Retina (tissue), 1 donor: Measurements from ENCODE around the gene MAGED1.
A peak's percentile ranks its signal among the peaks of the same experiment; 100 is the strongest.

ENCODE experiments used
- DNase-seq: peaks from one replicate; pipeline ENCODE4 v3.0.0-alpha.2; 2016

The MAGED1 gene, protein sequence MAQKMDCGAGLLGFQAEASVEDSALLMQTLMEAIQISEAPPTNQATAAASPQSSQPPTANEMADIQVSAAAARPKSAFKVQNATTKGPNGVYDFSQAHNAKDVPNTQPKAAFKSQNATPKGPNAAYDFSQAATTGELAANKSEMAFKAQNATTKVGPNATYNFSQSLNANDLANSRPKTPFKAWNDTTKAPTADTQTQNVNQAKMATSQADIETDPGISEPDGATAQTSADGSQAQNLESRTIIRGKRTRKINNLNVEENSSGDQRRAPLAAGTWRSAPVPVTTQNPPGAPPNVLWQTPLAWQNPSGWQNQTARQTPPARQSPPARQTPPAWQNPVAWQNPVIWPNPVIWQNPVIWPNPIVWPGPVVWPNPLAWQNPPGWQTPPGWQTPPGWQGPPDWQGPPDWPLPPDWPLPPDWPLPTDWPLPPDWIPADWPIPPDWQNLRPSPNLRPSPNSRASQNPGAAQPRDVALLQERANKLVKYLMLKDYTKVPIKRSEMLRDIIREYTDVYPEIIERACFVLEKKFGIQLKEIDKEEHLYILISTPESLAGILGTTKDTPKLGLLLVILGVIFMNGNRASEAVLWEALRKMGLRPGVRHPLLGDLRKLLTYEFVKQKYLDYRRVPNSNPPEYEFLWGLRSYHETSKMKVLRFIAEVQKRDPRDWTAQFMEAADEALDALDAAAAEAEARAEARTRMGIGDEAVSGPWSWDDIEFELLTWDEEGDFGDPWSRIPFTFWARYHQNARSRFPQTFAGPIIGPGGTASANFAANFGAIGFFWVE

DNA sequence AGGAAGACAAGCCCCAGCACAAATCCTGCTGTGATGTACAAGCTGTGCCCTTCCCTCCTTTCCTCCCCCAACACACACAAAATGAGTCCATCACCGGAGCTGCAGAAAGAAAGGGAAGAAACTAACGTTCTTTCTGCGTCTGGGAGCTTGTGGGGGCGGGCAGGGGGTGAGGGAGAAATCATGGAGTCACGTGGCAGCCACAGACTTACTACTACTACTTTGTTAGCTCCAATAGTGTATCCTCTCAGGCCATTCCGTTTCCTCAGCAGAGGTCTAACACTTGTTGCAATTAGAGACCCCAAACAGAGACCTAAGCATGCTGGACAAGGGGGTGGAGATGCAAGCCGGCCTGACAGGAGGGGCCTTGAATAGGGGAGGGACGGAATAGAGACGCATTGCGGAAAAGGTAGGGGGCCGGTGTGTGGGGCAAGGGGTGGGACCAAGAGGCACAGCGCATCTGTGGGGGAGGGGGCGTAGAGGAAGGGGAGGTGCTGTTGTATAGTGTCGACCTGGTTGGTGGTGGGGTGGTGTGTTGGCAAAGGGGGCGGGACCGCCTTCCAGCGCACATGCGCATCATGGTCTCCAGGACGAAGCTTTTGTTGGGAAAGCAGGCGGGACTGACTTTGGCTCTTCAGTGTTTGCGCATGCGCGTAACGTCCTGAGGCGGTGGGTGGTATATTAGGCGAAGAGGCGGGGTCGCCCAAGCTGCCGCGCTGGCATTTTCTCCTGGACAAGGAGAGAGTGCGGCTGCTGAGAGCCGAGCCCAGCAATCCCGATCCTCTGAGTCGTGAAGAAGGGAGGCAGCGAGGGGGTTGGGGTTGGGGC is at the start of gene MAGED1:
TSS of gene MAGED1 (plus strand) at position 703 of the 825 bp plus-strand sequence. CDS start 682 bp downstream, outside the sequence.
- peak; percentile 89 for DNase-seq

DNA sequence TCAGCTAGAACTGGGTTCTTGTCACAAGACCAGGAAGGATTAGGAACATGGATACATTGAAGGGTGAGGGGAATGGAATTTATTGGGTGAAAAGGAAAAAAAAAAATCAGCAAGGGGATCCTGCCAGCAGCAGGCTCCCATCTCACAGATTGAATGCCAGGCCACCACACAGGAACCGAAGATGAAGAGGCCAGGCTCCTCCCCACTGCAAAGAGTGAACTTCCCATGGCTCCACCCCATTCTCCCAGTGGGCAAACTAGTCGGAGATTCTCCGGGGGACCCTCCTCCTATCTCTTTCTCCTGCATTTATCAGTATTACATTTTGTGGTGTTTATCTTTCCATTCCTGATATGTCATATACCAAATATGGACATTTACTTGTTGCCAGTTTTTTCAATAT is 46.0 kb upstream of the MAGED1 start:
- no peak for DNase-seq

DNA sequence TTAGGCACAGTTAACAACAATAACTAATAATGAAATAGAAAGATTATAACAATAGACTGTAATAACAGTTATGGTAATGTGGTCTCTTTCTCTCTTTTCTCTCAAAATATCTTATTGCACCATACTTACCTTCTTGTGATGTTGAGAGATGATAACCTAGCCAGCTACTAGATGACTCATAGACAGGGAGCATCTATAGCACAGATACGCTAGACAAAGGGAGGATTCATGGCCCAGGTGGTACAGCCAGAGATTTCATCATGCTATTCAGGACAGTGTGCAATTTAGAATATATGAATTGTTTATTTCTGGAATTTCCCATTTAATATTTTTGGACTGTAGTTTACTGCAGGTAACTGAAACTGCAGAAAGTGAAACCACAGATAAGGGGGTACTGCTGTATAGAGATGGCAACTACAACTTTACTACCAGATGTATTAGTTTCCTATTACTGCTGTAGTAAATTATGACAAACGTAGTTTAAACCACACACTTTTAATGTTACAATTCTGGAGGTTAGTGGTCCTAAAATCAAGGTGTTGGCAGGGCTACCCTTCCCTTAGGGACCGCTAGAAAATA is 41.8 kb upstream of the MAGED1 start:
- DNase-seq = no peak

DNA sequence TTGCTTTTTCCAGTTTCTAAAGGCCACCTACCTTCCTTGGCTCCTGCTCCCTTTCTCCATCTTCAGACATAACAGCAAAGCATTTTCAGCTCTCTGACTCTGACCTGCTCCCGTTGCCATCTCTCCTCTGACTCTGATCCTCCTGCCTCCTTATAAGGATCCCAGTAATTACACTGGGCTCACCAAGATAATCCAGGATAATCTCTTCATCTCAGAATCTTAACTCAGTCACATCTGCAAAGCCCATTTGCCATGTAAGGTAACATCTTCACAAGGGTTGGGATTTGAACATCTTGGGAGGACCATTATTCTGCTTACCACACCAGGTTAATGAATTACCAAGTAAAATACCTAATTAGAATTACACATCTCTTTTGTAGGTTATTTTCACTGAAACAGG is 41.3 kb upstream of the MAGED1 start:
- no peak for DNase-seq

DNA sequence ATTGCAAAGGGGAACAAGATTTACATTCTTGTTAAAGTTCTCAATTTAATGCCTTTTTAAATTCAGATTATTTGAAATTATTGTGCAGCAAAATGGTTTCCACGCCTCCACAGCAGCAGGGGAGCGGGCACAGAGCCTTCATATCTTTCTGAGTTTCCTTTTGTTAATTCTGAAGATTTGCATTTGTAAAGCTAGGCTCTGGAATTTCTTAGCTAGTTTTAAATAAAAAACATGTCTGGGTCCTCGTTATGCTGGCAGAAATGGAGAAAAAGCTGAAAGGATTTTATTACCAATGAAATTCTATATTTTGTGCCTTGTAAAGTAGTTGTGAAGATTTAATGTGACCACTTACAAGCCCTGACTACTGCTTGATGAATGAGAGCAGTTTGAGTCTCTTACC is 40.8 kb upstream of the MAGED1 start:
- no peak for DNase-seq

DNA sequence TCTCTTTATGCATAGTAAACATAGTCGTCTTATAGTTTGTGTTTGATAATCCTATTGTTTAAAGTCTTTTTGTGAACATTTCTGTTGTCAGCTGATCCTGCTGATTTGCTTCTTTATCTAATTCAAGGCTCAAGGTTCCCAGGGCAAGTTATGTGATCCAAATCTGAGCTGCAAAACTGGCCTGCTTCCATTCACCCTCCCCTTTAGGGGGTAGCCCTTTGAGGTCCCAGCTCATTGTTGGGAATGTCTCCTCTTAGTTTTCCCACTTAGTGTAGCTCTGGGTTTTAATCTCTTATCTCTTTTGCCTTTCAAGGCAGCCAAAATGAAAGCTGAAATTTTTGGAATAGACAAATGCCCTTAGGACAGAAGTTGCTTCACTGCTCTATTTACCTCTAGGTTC is 40.2 kb upstream of the MAGED1 start:
- DNase-seq = no peak

DNA sequence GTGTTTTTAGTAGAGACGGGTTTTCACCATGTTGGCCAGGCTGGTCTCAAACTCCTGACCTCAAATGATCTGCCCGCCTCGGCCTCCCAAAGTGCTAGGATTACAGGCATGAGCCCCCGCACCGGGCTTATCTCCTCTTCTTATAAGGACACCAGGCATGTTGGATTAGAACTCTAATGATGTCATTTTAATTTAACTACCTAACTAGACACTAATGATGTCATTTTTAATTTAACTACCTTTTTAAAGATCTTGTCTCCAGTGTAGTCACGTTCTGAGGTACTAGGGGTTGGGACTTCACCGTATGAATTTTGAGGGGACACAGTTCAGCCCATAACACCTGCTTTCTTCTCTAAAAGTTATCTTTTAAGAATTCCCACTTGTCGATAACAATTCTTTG is 37.7 kb upstream of the MAGED1 start:
- no peak for DNase-seq

DNA sequence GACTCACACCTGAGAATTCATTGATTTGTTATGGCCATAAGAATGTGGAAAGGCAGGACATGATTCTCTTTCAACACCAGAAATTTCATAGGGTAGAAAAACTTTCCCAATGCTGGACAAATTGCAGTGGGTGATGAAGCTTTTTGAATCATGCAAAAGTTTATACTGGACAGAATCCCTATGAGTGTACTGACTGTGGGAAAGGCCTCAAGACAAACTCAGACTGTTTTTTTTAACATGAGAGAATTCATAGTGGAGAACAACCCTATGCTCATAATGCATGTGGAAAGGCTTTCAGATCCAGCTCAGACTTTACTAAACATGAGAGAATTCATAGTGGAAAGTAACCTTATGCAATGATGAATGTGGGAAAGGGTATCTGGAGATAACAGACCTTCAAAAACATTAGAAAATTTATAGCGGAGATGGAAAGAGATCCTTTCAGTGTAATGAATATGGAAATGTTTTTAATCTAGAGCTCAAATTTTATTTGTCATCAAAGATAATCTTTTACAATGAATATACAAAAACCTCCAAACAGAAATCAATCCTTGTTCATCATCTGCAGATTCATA is 36.2 kb upstream of the MAGED1 start:
- no peak for DNase-seq

DNA sequence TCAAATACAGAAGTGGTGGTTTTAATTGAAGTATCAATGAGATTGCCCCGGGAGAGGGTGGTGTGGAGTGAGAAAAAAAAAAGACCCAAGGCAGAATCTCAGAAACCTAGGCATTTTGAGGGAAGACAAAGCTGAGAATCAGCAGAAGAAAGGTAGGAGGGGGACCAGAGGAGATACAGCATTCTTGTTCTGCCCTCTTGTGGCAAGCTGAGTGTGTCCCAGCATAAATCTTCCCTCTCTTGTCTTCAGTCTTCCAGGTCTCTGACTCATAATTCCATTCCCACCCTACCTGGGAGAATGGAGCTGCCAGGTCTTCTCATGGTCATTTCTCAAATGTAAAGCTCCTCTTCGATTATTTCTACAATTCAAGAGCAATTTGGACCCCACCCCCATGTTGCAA is 32.7 kb upstream of the MAGED1 start:
- peak; percentile 61 for DNase-seq

DNA sequence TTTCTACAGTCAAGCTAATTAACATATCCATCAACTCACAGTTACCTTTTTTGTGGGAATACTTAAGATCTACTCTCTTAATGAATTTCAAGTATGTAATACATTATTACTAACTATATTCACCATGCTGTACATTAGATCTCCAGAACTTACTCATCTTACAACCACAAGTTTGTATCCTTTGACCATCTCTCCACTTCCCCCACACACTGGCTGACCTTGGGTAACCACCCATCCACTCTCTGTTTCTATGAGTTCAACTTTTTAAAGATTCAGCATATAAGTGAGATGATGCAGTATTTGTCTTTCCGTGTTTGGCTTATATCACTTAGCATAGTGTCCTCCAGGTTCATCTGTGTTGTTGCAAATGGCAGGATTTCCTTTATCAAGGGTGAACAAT is 30.5 kb upstream of the MAGED1 start:
- no peak for DNase-seq

DNA sequence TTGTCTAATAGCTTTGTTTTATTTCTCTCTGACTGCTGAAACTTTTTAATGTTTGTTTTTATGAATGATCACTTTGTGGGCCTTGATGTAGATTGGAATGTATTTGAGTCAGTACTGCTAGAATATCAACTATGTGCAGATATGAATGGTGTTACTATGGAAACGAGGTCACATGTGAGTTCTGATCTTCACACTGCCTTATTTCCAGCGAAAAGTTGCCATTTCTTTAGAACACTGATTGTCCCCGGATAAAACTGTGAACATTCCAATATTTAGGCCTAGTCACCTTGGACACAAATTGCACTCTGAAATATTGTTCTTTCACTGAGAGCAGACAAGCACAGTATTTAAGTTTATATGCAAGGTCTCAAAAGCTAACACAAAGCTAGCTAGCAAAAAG is 27.2 kb upstream of the MAGED1 start:
- DNase-seq = no peak

DNA sequence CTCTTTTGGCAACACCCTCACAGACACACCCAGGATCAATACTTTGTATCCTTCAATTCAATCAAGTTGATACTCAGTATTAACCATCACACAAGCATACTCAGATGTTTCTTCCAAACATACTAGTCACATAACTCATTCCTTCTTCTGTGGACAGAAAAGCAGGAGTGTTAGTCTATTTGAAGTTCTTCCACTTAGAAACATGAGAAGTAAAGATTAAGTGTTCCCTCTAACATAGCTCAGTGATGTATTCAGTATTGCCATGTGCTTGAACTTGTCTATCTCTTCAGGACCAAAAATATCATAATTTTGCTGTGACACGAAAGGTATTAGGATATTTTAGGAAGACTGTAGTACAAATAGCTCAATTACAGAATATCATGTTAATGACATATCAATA is 25.8 kb upstream of the MAGED1 start:
- DNase-seq = no peak

DNA sequence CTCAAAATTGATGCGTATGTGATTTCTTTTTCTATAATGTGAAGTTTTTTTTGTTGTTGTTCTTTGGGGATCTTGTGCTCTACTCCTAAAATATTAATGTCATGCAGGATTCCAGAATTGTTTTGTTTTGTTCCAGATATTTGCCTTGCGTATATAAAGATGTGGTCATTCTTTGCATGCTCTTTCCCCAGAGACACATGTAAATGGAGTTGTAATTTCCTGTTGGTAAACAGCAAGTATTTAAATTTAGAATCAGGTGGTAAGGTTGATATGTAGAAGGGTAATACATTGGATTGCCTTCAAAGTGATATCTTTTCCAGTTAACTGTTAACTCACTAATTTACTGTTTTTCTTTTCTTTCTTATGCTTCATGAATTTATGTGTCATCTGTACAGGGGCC is 23.1 kb upstream of the MAGED1 start:
- no peak for DNase-seq

DNA sequence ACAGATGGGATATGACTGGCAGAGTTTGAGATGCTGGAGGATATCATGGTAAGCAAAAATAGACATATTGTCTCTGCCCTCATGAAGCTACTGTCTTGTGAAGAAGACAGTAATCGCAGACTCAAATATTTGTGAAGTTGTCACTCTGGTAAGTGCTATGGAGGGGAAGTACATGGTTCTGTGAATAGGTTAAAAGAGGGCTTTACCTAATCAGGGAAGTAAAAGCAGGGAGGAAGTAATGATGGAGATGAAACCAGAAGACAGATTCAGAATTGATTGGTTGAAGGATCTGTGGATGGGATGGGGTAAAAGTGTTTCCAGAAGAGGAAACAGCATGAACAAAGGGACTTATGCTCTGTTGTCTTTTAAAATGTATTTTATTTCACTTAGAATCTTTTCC is 19.3 kb upstream of the MAGED1 start:
- no peak for DNase-seq

DNA sequence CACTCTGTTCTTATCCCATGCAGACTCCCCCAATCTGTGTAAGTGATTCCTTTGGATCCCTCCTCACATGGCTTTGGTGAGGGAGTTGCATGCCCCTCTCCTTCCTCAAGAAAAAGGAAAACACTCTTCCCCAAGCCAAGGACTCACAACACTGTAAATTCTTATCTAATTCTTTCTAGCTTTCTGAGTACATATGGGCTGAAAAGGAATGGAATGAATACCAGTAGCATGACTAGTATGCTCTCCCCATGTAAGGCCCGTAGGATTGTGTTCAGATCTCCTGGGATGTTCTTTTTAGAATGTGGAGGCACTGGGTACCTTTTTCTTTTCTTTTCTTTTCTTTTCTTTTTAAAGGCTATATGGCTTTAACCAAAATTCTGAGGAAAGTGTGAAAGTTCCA is 17.0 kb upstream of the MAGED1 start:
- no peak for DNase-seq

DNA sequence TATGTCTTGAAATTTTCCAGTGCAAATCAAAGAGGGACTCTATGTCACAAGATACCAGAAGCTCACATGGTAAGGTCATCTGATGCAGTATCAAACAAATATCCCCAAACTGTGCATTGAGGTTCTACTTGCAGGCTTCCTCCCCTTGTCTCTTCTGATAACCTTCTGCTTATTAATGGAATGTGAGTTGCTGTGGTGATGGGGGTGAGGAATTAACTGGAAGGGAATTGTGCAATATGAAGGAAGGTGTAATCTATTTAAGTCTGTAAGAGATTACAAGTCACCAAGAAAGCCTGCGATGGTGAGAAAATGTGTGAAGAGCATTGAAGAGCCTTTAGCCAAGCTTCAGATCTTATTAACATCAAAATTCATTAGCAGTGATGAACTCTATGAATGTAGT is 15.4 kb upstream of the MAGED1 start:
- DNase-seq = no peak

DNA sequence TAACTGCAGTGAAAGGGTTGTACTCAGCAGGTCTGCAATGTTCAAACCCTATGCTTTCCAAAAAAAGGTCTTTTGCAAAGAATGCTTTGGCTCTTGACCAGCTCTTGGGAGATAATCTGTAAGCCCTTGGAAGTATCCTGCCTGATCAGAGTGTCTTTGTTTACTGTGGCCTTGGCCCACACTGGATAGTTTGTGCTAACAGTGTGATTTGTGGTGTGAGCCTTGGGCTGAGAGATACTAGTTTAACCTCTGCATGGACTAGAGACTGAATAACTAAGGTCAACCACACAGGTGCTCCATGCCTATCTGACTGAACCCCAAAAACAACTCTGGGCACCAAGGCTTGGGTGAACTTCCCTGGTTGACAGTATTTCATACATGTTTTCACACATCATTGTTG is 3.6 kb upstream of the MAGED1 start:
- DNase-seq = no peak

DNA sequence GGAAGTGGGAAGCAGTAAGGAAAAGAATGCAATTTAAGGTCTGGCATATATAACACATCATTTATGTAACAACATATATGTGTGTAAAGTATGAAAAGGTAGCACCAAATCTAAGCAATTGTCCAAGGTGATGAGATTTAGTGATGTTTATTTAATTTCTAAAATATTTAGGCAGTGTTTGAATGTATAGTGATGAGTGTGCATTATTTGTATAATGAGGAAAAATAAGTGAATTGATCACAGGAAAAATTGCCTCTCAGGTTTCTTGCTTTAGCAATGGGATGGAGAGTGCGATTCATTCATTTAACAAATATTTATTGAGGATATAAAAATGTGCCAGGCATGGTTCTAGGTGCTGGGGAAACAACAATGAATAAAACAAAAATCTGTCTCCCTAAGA is 2.2 kb upstream of the MAGED1 start:
- DNase-seq = no peak

DNA sequence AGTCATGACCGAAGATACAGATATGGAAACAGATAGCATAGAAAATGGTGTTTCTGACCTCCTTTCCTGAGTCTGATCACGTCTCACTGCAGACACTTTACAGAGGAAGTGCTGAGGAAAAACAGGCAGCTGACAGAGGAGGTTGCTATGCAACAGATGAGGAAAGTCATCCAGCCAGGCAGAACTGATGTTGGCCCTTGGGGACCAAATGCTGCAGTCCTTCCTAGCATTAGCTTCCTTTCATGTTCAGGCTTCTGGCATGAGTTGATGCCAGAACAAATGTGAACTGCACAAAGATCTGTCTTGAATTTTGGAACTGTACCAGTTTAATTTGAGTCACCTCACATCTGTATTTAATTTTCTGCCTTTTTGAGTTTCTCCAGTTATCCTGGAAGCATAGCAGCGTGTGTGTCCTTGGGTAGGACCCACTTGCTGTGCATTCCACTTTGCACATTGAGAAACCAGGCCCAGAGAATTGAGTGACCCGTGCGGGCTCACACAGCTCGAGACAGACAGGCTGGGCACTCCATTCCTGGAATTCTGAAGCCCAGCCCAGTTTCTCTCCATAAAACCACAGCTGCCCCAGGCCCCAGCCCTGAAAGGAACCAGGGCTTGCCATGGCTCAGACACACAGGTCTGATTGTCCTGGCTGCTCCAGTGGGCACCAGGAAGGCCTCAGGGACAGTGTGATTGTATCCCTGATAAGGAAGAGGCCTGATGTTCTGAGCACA is 1.4 kb upstream of the MAGED1 start:
- DNase-seq = peak; percentile 65

DNA sequence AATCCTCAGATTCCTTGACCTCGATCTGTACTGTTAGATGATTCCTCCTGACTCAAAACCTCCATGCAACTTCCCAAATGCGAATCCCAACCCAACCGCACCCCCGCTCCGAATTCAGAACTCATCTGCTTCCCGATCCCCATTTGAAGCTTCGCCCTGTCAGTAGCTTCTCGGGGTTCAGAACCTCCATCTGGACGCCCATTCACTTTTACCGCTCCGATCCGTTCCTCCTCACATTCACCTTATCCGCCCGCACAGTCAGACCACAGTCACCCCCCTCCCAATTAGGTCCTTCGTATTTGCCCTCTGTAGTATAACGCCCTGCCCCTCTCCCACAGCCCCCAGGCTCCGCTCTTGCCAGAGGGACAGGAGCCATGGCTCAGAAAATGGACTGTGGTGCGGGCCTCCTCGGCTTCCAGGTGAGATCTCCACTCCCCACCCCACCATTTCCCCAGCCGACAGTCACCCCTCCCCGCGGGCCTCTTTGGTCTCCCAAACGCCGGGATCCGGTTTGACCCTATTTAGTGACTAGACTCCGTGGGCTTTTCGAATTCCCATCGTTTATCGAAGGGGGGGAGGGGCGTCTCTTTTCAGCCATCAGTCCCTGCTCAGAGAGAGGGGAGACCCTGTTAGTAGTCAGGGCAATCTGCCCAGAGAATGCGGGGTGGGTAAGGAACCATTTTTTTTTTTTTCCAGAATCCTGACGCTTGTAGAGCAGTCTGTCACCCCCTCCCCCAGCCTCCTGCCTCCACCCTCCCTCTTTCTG is 691 bp downstream of the MAGED1 start:
- peak; percentile 67 for DNase-seq

DNA sequence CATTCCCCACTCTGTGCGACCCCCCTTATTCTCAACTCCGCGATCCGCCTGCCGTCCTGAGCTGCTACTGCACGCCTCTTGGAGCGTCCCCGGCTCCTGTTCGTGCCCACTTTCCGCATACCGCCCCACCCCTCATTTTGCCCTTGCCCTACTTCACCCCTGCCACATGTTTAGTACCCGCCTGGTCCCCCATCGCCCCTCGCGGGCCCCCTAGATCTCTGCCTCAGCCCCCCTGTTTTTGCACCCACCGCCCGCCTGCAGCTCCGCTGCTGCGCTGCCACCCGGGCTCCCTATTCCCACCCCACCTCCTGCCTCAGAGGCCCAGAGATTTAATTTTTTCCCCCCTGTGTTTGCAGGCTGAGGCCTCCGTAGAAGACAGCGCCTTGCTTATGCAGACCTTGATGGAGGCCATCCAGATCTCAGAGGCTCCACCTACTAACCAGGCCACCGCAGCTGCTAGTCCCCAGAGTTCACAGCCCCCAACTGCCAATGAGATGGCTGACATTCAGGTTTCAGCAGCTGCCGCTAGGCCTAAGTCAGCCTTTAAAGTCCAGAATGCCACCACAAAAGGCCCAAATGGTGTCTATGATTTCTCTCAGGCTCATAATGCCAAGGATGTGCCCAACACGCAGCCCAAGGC is 1.4 kb downstream of the MAGED1 start:
- DNase-seq = peak; percentile 63
